ENCODE measurements around the gene CPNE2. TPM values are rescaled to one million over a fixed set of nuclear protein-coding genes. Genes with fewer than 3 reads are reported as not detected.

CPNE2 gene
- total RNA-seq, 3 donors from 2014 or later (not counting 1 experiment from before 2014, with no cell fraction given), result 2.0 to 2.6 (median 2.4) TPM

GRCh38 chr16:57184113-57184512 lies 91.7 kb downstream of the CPNE2 start:
- Histone ChIP-seq H3K4me3 (ENCODE audit: low read length) (no peak overlapping the region), H3K36me3 (ENCODE audit: control insufficient read depth, insufficient read depth, low read length) (no peaks in the 10 kb centered on the region), H3K27ac (ENCODE audit: low read length) (no peak overlapping the region), H3K9me3 (ENCODE audit: control insufficient read depth, insufficient read depth, low read length) (no peaks in the 10 kb centered on the region), H3K27me3 (ENCODE audit: control insufficient read depth, insufficient read depth, low read length) (no peaks in the 10 kb centered on the region), H3K4me1 (ENCODE audit: control insufficient read depth, insufficient read depth, low read length) (peaks cover 21% of the 10 kb centered on the region)
- 100% methylated on average over 2 of the region's 4 CpGs for WGBS (ENCODE audit: insufficient coverage)
- Mint-ChIP-seq H3K4me1 (peaks cover 47 to 52% of the 10 kb centered on the region in 2 donors), H3K4me3 (peak overlapping the region; percentile 100), H3K27ac (peak overlapping the region; percentile 98 to 99), H3K27me3 (ENCODE audit: low read depth in 2 of 2) (no peaks in the 10 kb centered on the region), H3K36me3 (no peaks in the 10 kb centered on the region), H3K9me3 (no peaks in the 10 kb centered on the region)
- ATAC-seq, result no peak
- no peak for DNase-seq
- TF ChIP-seq CTCF (IDR thresholded peaks at IDR 0.05), result no peak
- intact Hi-C loops (cut with micrococcal nuclease), result no loop called here

GRCh38 chr16:57184887-57185445 lies 92.6 kb downstream of the CPNE2 start:
- intact Hi-C loops (cut with micrococcal nuclease), result loop anchor here (5.0 kb wide), 2 partner anchors 103 to 552 kb away; partner anchors contain the start of gene KATNB1
- Mint-ChIP-seq H3K4me1 (peaks cover 47 to 52% of the 10 kb centered on the region in 2 donors), H3K4me3 (peak overlapping the region; percentile 100), H3K9me3 (no peaks in the 10 kb centered on the region), H3K27ac (peak overlapping the region; percentile 98 to 99), H3K36me3 (no peaks in the 10 kb centered on the region), H3K27me3 (ENCODE audit: low read depth in 2 of 2) (no peaks in the 10 kb centered on the region)
- no peak for TF ChIP-seq CTCF (IDR thresholded peaks at IDR 0.05)
- ATAC-seq (no peak), DNase-seq (no peak)
- Histone ChIP-seq H3K27me3 (ENCODE audit: control insufficient read depth, insufficient read depth, low read length) (no peaks in the 10 kb centered on the region), H3K27ac (ENCODE audit: low read length) (peak overlapping the region; percentile 94), H3K9me3 (ENCODE audit: control insufficient read depth, insufficient read depth, low read length) (no peaks in the 10 kb centered on the region), H3K36me3 (ENCODE audit: control insufficient read depth, insufficient read depth, low read length) (no peaks in the 10 kb centered on the region), H3K4me1 (ENCODE audit: control insufficient read depth, insufficient read depth, low read length) (peaks cover 21% of the 10 kb centered on the region), H3K4me3 (ENCODE audit: low read length) (peak overlapping the region; percentile 98)
- 36% methylated on average over 15 of the region's 15 CpGs for WGBS (ENCODE audit: insufficient coverage)

GRCh38 chr16:57185446-57185944 lies 93.1 kb downstream of the CPNE2 start:
- intact Hi-C loops (cut with micrococcal nuclease), result loop anchor here (5.0 kb wide), 2 partner anchors 103 to 552 kb away; partner anchors contain the start of gene KATNB1
- H3K4me1 ChIP-seq (ENCODE audit: control insufficient read depth, insufficient read depth, low read length), result peaks cover 21% of the 10 kb centered on the region
- Mint-ChIP-seq H3K9me3 (no peaks in the 10 kb centered on the region), H3K4me1 (peaks cover 47 to 52% of the 10 kb centered on the region in 2 donors), H3K27me3 (ENCODE audit: low read depth in 2 of 2) (no peaks in the 10 kb centered on the region), H3K4me3 (peak overlapping the region; percentile 100), H3K27ac (peak overlapping the region; percentile 98 to 99), H3K36me3 (no peaks in the 10 kb centered on the region)
- peak overlapping the region; percentile 98 for H3K4me3 ChIP-seq (ENCODE audit: low read length)
- peak in 1 of 2 donors; percentile 67 for DNase-seq
- H3K36me3 ChIP-seq (ENCODE audit: control insufficient read depth, insufficient read depth, low read length), result no peaks in the 10 kb centered on the region
- no peaks in the 10 kb centered on the region for H3K9me3 ChIP-seq (ENCODE audit: control insufficient read depth, insufficient read depth, low read length)
- no peak for TF ChIP-seq CTCF (IDR thresholded peaks at IDR 0.05)
- no peaks in the 10 kb centered on the region for H3K27me3 ChIP-seq (ENCODE audit: control insufficient read depth, insufficient read depth, low read length)
- ATAC-seq, result peak; percentile 14 to 18 (median 15)
- WGBS (ENCODE audit: insufficient coverage), result under 1% methylated on average over 37 of the region's 37 CpGs
- peak overlapping the region; percentile 94 for H3K27ac ChIP-seq (ENCODE audit: low read length)
